ENCODE data around the gene CA11. TPM values are rescaled to one million over a fixed set of nuclear protein-coding genes. Genes with fewer than 3 reads are reported as not detected.

Gene CA11
- total and polyA plus RNA-seq, 9 of the 15 experiments (the other 6 are each of a cell fraction or from before 2014, with no cell fraction given), result 2.9 to 19.9 (median 8.3) TPM

DNA sequence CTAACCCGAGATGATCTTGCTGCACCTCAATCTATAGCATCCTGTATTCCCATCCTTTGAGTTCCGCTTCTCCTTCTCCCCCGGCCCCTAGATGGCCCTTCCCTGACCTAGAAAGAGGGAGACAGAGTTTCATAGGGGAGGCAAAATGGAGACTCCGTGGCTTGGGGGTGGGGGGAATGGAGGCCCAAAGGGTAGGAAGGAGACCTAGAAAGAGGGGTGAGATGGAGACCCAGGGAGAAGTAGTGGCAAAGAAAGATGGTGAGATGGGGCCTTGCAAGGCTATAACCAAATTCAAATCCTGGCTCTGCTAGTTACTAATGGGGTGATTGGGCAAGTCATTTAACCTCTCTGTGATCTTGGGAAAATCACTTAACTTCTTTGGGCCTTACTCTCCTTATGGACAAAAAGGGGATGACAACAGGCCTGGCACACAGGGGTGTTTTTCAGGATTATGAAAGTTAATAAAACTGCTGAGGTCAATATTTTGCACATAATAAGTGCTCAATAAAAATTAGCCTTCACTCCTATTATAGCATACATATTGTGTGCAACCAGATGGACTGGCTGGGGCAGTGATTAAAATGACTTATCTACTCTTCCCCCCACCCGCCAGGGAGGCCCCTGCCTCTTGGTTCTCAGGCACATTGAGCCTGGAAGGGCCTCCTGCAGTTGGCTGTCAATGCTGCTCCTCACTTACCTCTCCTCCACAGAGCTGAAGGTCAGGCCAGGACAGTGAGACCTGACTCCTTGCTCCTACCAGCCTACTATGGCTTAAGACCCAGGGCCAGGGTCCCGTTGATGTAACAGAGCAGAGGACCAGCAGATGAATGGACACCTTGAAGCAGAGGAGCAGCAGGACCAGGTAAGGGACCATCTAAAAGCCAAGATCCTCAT lies 26.0 kb downstream of the CA11 start (continued):
- peak; percentile 100 for TF ChIP-seq ADNP (tag; IDR thresholded peaks at IDR 0.05)
- no peak for TF ChIP-seq COPS2 (conservative IDR thresholded peaks at IDR 0.05)
- no peak for TF ChIP-seq ZNF408 (CRISPR knock-in tag; IDR thresholded peaks at IDR 0.05; ENCODE audit: low read depth)
- TF ChIP-seq HDAC2 (IDR thresholded peaks at IDR 0.05), result peak; percentile 99
- TF ChIP-seq CCNT2 (IDR thresholded peaks at IDR 0.05; ENCODE audit: borderline replicate concordance, extremely low read depth, insufficient read length, low read depth, low read length), result no peak
- TF ChIP-seq ZNF551 (CRISPR knock-in tag; IDR thresholded peaks at IDR 0.05), result no peak
- TF ChIP-seq NONO (IDR thresholded peaks at IDR 0.05; ENCODE audit: low read depth in 2 of 2, low read length in 1 of 2), result peak in 1 of 2 experiments; percentile 56; a peak in 1 of 4 replicates
- no peak for TF ChIP-seq ZFP1 (CRISPR knock-in tag; IDR thresholded peaks at IDR 0.05)
- TF ChIP-seq PHF21A (IDR thresholded peaks at IDR 0.05; ENCODE audit: borderline replicate concordance, low read depth), result no peak
- no peak for TF ChIP-seq MBD2 (IDR thresholded peaks at IDR 0.05; ENCODE audit: borderline replicate concordance, low read depth)
- TF ChIP-seq ZNF3 (CRISPR knock-in tag; IDR thresholded peaks at IDR 0.05), result no peak
- no peak for TF ChIP-seq FOS (IDR thresholded peaks at IDR 0.05; ENCODE audit: extremely low read depth, insufficient read length)
- 0 out of 2 replicates have a peak, but pooled peaks have one; percentile 13 for TF ChIP-seq DMBX1 (CRISPR knock-in tag; IDR thresholded peaks at IDR 0.05; ENCODE audit: borderline replicate concordance)
- TF ChIP-seq, protein P1, sequence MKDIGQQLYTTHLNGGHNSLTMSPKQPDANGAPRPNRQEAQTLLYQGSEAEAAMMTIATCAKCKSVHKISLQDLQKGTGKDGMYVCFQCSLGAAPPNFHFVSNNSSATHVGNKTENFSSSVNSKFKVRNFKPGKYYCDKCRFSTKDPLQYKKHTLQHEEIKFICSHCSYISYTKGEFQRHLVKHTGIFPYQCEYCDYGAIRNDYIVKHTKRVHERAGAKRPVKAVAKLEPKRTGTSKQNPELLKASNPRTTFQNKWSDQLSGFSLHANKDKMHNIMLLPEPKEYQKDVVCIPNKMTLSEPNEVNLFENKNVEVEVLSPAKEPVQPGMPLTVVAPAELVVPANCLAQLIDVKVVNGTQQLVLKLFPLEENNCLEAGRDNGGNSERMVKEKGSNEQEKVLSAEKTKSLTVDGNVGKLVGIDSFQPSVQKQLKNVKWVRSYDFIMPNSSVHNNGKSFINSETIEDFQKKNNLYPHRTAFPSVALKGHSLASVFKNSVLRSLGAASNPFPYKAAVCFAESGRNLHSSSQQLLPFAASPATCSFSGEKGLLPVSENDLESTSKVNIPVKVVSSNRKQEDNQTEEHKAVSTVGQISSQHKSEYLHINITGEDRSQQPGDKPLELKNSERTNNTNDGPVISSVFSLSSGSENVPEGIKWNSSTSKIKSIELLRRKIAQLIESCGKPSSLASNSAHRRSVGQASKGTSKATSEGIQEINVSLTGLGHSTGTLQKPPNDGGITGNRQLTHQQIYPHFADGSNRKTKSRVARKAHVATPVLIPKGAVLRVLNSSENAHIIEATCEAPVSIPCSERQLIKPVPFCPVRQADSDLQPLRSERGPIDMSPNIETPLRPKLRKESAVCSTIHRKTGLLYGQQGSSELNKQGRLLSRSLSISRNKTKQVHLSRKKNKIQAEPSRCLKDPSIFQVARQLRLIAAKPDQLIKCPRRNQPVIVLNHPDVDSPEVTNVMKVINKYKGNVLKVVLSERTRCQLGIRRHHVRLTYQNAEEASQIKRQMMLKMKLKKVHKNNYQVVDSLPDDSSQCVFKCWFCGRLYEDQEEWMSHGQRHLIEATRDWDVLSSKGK (CRISPR knock-in tag; IDR thresholded peaks at IDR 0.05), result no peak
- TF ChIP-seq SIN3B (IDR thresholded peaks at IDR 0.05; ENCODE audit: low read depth), result no peak
- TF ChIP-seq HIVEP1 (CRISPR knock-in tag; IDR thresholded peaks at IDR 0.05), result no peak
- TF ChIP-seq TOE1 (IDR thresholded peaks at IDR 0.05; ENCODE audit: borderline replicate concordance), result 0 out of 2 replicates have a peak, but pooled peaks have one; percentile 27
- no peak for TF ChIP-seq TOE1 (CRISPR knock-in tag; IDR thresholded peaks at IDR 0.05; ENCODE audit: borderline replicate concordance, low read depth)
- no peak for TF ChIP-seq KDM5B (IDR thresholded peaks at IDR 0.05; ENCODE audit: insufficient replicate concordance, low read depth, low read length)
- TF ChIP-seq, protein P2, sequence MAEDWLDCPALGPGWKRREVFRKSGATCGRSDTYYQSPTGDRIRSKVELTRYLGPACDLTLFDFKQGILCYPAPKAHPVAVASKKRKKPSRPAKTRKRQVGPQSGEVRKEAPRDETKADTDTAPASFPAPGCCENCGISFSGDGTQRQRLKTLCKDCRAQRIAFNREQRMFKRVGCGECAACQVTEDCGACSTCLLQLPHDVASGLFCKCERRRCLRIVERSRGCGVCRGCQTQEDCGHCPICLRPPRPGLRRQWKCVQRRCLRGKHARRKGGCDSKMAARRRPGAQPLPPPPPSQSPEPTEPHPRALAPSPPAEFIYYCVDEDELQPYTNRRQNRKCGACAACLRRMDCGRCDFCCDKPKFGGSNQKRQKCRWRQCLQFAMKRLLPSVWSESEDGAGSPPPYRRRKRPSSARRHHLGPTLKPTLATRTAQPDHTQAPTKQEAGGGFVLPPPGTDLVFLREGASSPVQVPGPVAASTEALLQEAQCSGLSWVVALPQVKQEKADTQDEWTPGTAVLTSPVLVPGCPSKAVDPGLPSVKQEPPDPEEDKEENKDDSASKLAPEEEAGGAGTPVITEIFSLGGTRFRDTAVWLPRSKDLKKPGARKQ (CRISPR knock-in tag; IDR thresholded peaks at IDR 0.05), result no peak
- TF ChIP-seq SMARCB1 (IDR thresholded peaks at IDR 0.05; ENCODE audit: insufficient read length, low read depth), result no peak
- TF ChIP-seq, protein P3, sequence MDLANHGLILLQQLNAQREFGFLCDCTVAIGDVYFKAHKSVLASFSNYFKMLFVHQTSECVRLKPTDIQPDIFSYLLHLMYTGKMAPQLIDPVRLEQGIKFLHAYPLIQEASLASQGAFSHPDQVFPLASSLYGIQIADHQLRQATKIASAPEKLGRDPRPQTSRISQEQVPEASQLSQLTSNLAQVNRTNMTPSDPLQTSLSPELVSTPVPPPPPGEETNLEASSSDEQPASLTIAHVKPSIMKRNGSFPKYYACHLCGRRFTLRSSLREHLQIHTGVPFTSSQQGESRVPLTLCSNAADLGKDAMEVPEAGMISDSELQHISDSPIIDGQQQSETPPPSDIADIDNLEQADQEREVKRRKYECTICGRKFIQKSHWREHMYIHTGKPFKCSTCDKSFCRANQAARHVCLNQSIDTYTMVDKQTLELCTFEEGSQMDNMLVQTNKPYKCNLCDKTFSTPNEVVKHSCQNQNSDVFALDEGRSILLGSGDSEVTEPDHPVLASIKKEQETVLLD (IDR thresholded peaks at IDR 0.05), result no peak

Measured in K562 (cell line).